Liver (tissue), 9 donors: ENCODE results near the gene MAX. TPM values are rescaled to one million over a fixed set of nuclear protein-coding genes. Genes with fewer than 3 reads are reported as not detected.

ENCODE experiments used
- DNase-seq: peaks from one replicate; pipeline ENCODE4 v3.0.0-alpha.2; 2017; ENCODE audit warnings: low spot score
- H3K27ac ChIP-seq, 2 donors: one replicate each; pipeline ENCODE4 v1.7.0; 2013; ENCODE audit warnings: inconsistent platforms in 2 of 2, low read length in 2 of 2, control low read depth in 1 of 2, low read depth in 1 of 2, mild to moderate bottlenecking in 1 of 2
- H3K27me3 ChIP-seq, 4 donors: one replicate each; pipeline versions ENCODE4 v1.6.1 to v1.7.0; 2013; ENCODE audit warnings: low read length in 3 of 4, inconsistent platforms in 1 of 4, mild to moderate bottlenecking in 1 of 4, moderate library complexity in 1 of 4; ENCODE audit not compliant: control insufficient read depth in 4 of 4, insufficient read depth in 4 of 4
- H3K36me3 ChIP-seq, 4 donors: one replicate each; pipeline versions ENCODE4 v1.6.1 to v1.7.0; 2013; ENCODE audit warnings: low read length in 3 of 4, mild to moderate bottlenecking in 3 of 4, low read depth in 1 of 4, moderate library complexity in 1 of 4; ENCODE audit not compliant: control insufficient read depth in 4 of 4, insufficient read depth in 3 of 4
- H3K4me1 ChIP-seq, 4 donors: one replicate each; pipeline versions ENCODE4 v1.6.1 to v1.7.0; 2013; ENCODE audit warnings: low read length in 3 of 4, mild to moderate bottlenecking in 3 of 4, moderate library complexity in 1 of 4; ENCODE audit not compliant: control insufficient read depth in 4 of 4, insufficient read depth in 4 of 4
- H3K4me3 ChIP-seq, 3 donors: one replicate each; pipeline versions ENCODE4 v1.6.1 to v1.7.0; 2013; ENCODE audit warnings: low read length in 3 of 3, control low read depth in 1 of 3, low read depth in 1 of 3, mild to moderate bottlenecking in 1 of 3
- H3K9ac ChIP-seq, 2 donors: one replicate each; pipeline ENCODE4 v1.7.0; 2013; ENCODE audit warnings: low read length in 2 of 2, mild to moderate bottlenecking in 2 of 2, moderate library complexity in 2 of 2, control low read depth in 1 of 2, low read depth in 1 of 2
- H3K9me3 ChIP-seq, 4 donors: one replicate each; pipeline versions ENCODE4 v1.6.1 to v1.7.0; 2013; ENCODE audit warnings: low read length in 3 of 4; ENCODE audit not compliant: control insufficient read depth in 4 of 4
- CTCF ChIP-seq: fragments of 150-350 bp; IDR thresholded peaks from 2 replicates; pipeline ENCODE4 v1.5.1; 2017; ENCODE audit warnings: improper control_type of control experiment, low read depth, low read length; ENCODE audit not compliant: missing input control
- FOXA1 ChIP-seq: IDR thresholded peaks from 2 replicates; pipeline ENCODE4 v1.6.1; 2016; ENCODE audit warnings: antibody characterized with exemption
- FOXA2 ChIP-seq: IDR thresholded peaks from 2 replicates; pipeline ENCODE4 v1.6.1; 2016; ENCODE audit warnings: antibody characterized with exemption
- GABPA ChIP-seq, 2 donors: IDR thresholded peaks in 1 of 2; conservative IDR thresholded peaks in 1 of 2; 2 replicates each; pipeline ENCODE4 v1.6.1; 2016; ENCODE audit warnings: antibody characterized with exemption in 2 of 2, mild to moderate bottlenecking in 1 of 2, moderate library complexity in 1 of 2
- HNF4A ChIP-seq, 2 donors: conservative IDR thresholded peaks; 2 replicates each; pipeline ENCODE4 v1.6.1; 2016; ENCODE audit warnings: antibody characterized with exemption in 2 of 2, mild to moderate bottlenecking in 2 of 2
- HNF4G ChIP-seq: IDR thresholded peaks from 2 replicates; pipeline ENCODE4 v1.6.1; 2016; ENCODE audit warnings: antibody characterized with exemption
- JUND ChIP-seq, 2 donors: IDR thresholded peaks; 2 replicates each; pipeline ENCODE4 v1.6.1; 2016; ENCODE audit warnings: antibody characterized with exemption in 2 of 2
- MAX ChIP-seq: IDR thresholded peaks from 2 replicates; pipeline ENCODE4 v1.6.1; 2016; ENCODE audit warnings: antibody characterized with exemption
- NR2F2 ChIP-seq: IDR thresholded peaks from 2 replicates; pipeline ENCODE4 v1.6.1; 2016; ENCODE audit warnings: antibody characterized with exemption
- RAD21 ChIP-seq, 2 donors: IDR thresholded peaks; 2 replicates each; pipeline ENCODE4 v1.6.1; 2016; ENCODE audit warnings: antibody characterized with exemption in 2 of 2, mild to moderate bottlenecking in 2 of 2
- REST ChIP-seq: IDR thresholded peaks from 2 replicates; pipeline ENCODE4 v1.6.1; 2016; ENCODE audit warnings: antibody characterized with exemption, mild to moderate bottlenecking
- SP1 ChIP-seq: IDR thresholded peaks from 2 replicates; pipeline ENCODE4 v1.6.1; 2018; ENCODE audit warnings: antibody characterized with exemption, mild to moderate bottlenecking
- TAF1 ChIP-seq: conservative IDR thresholded peaks from 2 replicates; pipeline ENCODE4 v1.6.1; 2016; ENCODE audit warnings: antibody characterized with exemption, mild to moderate bottlenecking
- YY1 ChIP-seq: IDR thresholded peaks from 2 replicates; pipeline ENCODE4 v1.6.1; 2016; ENCODE audit warnings: antibody characterized with exemption, mild to moderate bottlenecking
- ZBTB33 ChIP-seq: IDR thresholded peaks from 2 replicates; pipeline ENCODE4 v1.6.1; 2016; ENCODE audit warnings: antibody characterized with exemption
- WGBS: extraction: QIAGEN DNeasy Blood & Tissue Kit; methylation state at CpG from one replicate; pipeline ENCODE4 v1.1.7; 2013; 5-methylcytosine and 5-hydroxymethylcytosine counted together
- polyA plus RNA-seq, 2 donors: library from polyadenylated mRNA; stranded (reverse) in 1 of 2; unstranded in 1 of 2; fragments of 200-250 nt in 1 of 2; fragments of >200 nt in 1 of 2; fragmentation: Nextera tagmentation in 1 of 2; extraction: Ambion mirVana in 1 of 2; gene quantifications; one replicate each; pipeline versions ENCODE4 v1.2.1 to v1.2.3, GENCODE V29; 2013 to 2015
- total RNA-seq, 2 donors: library from RNA; depleted of rRNA; stranded (reverse); fragments of >200 nt; gene quantifications; one replicate each; pipeline ENCODE4 v1.2.3, GENCODE V29; 2014
- TF ChIP-seq, protein P1 (sequence below): IDR thresholded peaks from 2 replicates; pipeline ENCODE4 v1.6.1; 2016; ENCODE audit warnings: antibody characterized with exemption
- donor health status: healthy.
- donor health status: healthy.
- donor health status: healthy.
- donor health status: healthy.
- donor health status: healthy.

Gene MAX
- total and polyA plus RNA-seq, 4 donors = 14.8 to 27.0 (median 16.9) TPM

- H3K27ac ChIP-seq = no peak overlapping the region
- no peaks in the 10 kb centered on the region for H3K4me1 ChIP-seq
- H3K27me3 ChIP-seq = no peaks in the 10 kb centered on the region
- no peak overlapping the region for H3K4me3 ChIP-seq
- 93% methylated on average over 3 of the region's 3 CpGs for WGBS
- peak; percentile 44 for DNase-seq
- TF ChIP-seq SP1 = no peak
- TF ChIP-seq RAD21 (IDR thresholded peaks at IDR 0.05) = no peak
- no peak for TF ChIP-seq FOXA1
- TF ChIP-seq ZBTB33 = no peak
- TF ChIP-seq REST = no peak
- TF ChIP-seq HNF4G = no peak
- TF ChIP-seq, protein P1, sequence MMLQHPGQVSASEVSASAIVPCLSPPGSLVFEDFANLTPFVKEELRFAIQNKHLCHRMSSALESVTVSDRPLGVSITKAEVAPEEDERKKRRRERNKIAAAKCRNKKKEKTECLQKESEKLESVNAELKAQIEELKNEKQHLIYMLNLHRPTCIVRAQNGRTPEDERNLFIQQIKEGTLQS = no peak
- no peak for TF ChIP-seq JUND (IDR thresholded peaks at IDR 0.05)
- TF ChIP-seq CTCF = no peak
- no peak for TF ChIP-seq NR2F2
- TF ChIP-seq TAF1 = no peak
- no peak for TF ChIP-seq MAX
- TF ChIP-seq YY1 = no peak
- no peak for TF ChIP-seq FOXA2
- TF ChIP-seq HNF4A (conservative IDR thresholded peaks at IDR 0.05) = no peak
- TF ChIP-seq GABPA (IDR thresholded peaks at IDR 0.05 in 1 of 2, conservative IDR thresholded peaks at IDR 0.05 in 1 of 2) = no peak
- no peak overlapping the region for H3K9ac ChIP-seq
- peaks cover 4 to 22% (median 6%) of the 10 kb centered on the region in 4 donors for H3K36me3 ChIP-seq
- H3K9me3 ChIP-seq = no peaks in the 10 kb centered on the region
Observed at GRCh38 chr14:65042296-65042695, 60.0 kb downstream of the MAX start.

DNA sequence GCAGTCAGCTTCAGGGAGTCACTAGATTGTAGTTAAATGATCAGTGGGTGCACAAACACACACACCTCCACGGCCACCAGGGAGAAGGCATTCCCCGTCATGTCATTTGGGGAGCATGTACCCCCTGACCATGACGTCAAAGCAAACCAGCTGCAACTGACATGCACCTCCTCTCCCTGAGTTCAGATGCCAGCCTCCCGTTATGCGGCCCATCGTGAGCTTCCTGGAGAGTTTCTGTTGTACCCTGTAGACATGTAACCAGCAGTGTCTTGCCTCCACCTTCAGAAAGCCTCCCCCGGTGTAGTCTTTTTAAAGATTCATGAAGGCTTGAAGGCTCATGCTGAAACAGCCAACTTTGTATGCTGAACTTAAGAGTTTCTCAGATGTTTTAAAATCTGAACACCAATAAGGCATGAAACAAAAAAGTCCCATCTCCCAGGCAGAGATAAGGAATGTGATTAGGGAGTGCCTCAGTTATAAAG is 60.8 kb downstream of the MAX start:
- Histone ChIP-seq H3K27ac (no peak overlapping the region), H3K9me3 (no peaks in the 10 kb centered on the region), H3K36me3 (peaks cover 4 to 22% (median 6%) of the 10 kb centered on the region in 4 donors), H3K27me3 (no peaks in the 10 kb centered on the region), H3K4me3 (no peak overlapping the region), H3K9ac (no peak overlapping the region), H3K4me1 (no peaks in the 10 kb centered on the region)
- DNase-seq = no peak
- 96% methylated on average over 7 of the region's 7 CpGs for WGBS
- no peak for TF ChIP-seq ZBTB33
